CD4-positive, CD25-positive, alpha-beta regulatory T cell (primary cell): ENCODE measurements around the gene DRD3. TPM values are rescaled to one million over a fixed set of nuclear protein-coding genes. Genes with fewer than 3 reads are reported as not detected.

Experiments
- ATAC-seq, 2 donors: fragments of 150-1000 bp; cut with Tn5 transposase; one replicate each; pipeline ENCODE4 v1.10.0; 2021; ENCODE audit warnings: low read depth in 2 of 2, moderate number of reproducible peaks in 2 of 2, moderate library complexity in 1 of 2
- DNase-seq, 3 donors: peaks; one replicate each; pipeline versions ENCODE4 v3.0.0 to v3.0.0-alpha.2; 2012 to 2022; ENCODE audit warnings: mixed read lengths in 1 of 3
- H3K27ac ChIP-seq: one replicate; pipeline ENCODE4 v1.7.0; 2013; ENCODE audit warnings: mild to moderate bottlenecking, low read length; ENCODE audit not compliant: insufficient read depth, poor library complexity, severe bottlenecking
- H3K27me3 ChIP-seq: one replicate; pipeline ENCODE4 v1.7.0; 2013; ENCODE audit warnings: low read length; ENCODE audit not compliant: control insufficient read depth, insufficient read depth
- H3K36me3 ChIP-seq: one replicate; pipeline ENCODE4 v1.7.0; 2013; ENCODE audit warnings: mild to moderate bottlenecking, low read length, moderate library complexity; ENCODE audit not compliant: control insufficient read depth, insufficient read depth
- H3K4me1 ChIP-seq: 2 replicates; pipeline ENCODE4 v1.7.0; 2013; ENCODE audit warnings: mild to moderate bottlenecking, low read length; ENCODE audit not compliant: insufficient read depth, control insufficient read depth, poor library complexity, severe bottlenecking
- H3K4me3 ChIP-seq: one replicate; pipeline ENCODE4 v1.7.0; 2013; ENCODE audit warnings: low read depth, mild to moderate bottlenecking, low read length, moderate library complexity
- H3K9me3 ChIP-seq, 2 experiments: 1 replicate in 1 of 2; 2 replicates in 1 of 2; pipeline ENCODE4 v1.7.0; 2013; ENCODE audit warnings: low read length in 2 of 2, mild to moderate bottlenecking in 1 of 2, moderate library complexity in 1 of 2; ENCODE audit not compliant: control insufficient read depth in 2 of 2
- H3K27ac Mint-ChIP-seq, 3 donors: one replicate each; pipeline ENCODE4 v1.8.0; 2020 to 2022; ENCODE audit warnings: mild to moderate bottlenecking in 3 of 3, mixed read lengths in 3 of 3, moderate library complexity in 2 of 3
- H3K27me3 Mint-ChIP-seq: one replicate; pipeline ENCODE4 v1.8.0; 2022; ENCODE audit warnings: mild to moderate bottlenecking, mixed read lengths
- H3K36me3 Mint-ChIP-seq: one replicate; pipeline ENCODE4 v1.8.0; 2020; ENCODE audit warnings: mixed read lengths
- H3K4me1 Mint-ChIP-seq, 4 donors: one replicate each; pipeline ENCODE4 v1.8.0; 2020 to 2022; ENCODE audit warnings: mixed read lengths in 4 of 4, mild to moderate bottlenecking in 1 of 4
- H3K4me3 Mint-ChIP-seq, 4 donors: one replicate each; pipeline ENCODE4 v1.8.0; 2020 to 2022; ENCODE audit warnings: mild to moderate bottlenecking in 4 of 4, mixed read lengths in 4 of 4, moderate library complexity in 3 of 4
- H3K9me3 Mint-ChIP-seq, 7 donors: one replicate each; pipeline ENCODE4 v1.8.0; 2020 to 2022; ENCODE audit warnings: mixed read lengths in 7 of 7, mild to moderate bottlenecking in 3 of 7, moderate library complexity in 2 of 7
- polyA plus RNA-seq, 4 donors: library from polyadenylated mRNA; unstranded; fragments of 300-500 nt; fragmentation: Illumina TruSeq; gene quantifications; one replicate each; pipeline ENCODE4 v1.2.3, GENCODE V29; 2021
- total RNA-seq: library from RNA; stranded (reverse); gene quantifications from one replicate; pipeline ENCODE4 v1.2.3, GENCODE V29; 2022

Gene DRD3
- total and polyA plus RNA-seq, 5 donors from 2014 or later = 0.15 to 0.49 (median 0.30) TPM; not detected in 1

GRCh38 chr3:114086356-114086755 is 92.5 kb downstream of the DRD3 start:
- no peaks in the 10 kb centered on the region for H3K27me3 Mint-ChIP-seq
- Histone ChIP-seq H3K9me3 (no peaks in the 10 kb centered on the region), H3K4me1 (no peaks in the 10 kb centered on the region), H3K27ac (no peak overlapping the region), H3K4me3 (no peak overlapping the region), H3K27me3 (no peaks in the 10 kb centered on the region), H3K36me3 (peaks cover 45% of the 10 kb centered on the region)
- no peaks in the 10 kb centered on the region for H3K9me3 Mint-ChIP-seq
- peaks cover 52% of the 10 kb centered on the region for H3K36me3 Mint-ChIP-seq
- H3K4me1 Mint-ChIP-seq = no peaks in the 10 kb centered on the region
- no peak overlapping the region for H3K4me3 Mint-ChIP-seq
- ATAC-seq (no peak), DNase-seq (no peak)
- H3K27ac Mint-ChIP-seq = no peak overlapping the region

GRCh38 chr3:114083112-114083511 is 95.7 kb downstream of the DRD3 start:
- Mint-ChIP-seq H3K27ac (peak overlapping the region in 1 of 3 donors; percentile 84), H3K27me3 (no peaks in the 10 kb centered on the region)
- peaks cover 72% of the 10 kb centered on the region for H3K36me3 ChIP-seq

GRCh38 chr3:114081037-114081436 is 97.8 kb downstream of the DRD3 start:
- DNase-seq = no peak
- H3K27me3 ChIP-seq = no peaks in the 10 kb centered on the region
- no peak overlapping the region for H3K27ac ChIP-seq
- no peaks in the 10 kb centered on the region for H3K9me3 Mint-ChIP-seq
- H3K4me3 Mint-ChIP-seq = no peak overlapping the region
- H3K4me1 ChIP-seq = no peaks in the 10 kb centered on the region
- H3K4me3 ChIP-seq = no peak overlapping the region
- no peaks in the 10 kb centered on the region for H3K9me3 ChIP-seq
- peaks cover 67% of the 10 kb centered on the region for H3K36me3 Mint-ChIP-seq
- no peak overlapping the region for H3K27ac Mint-ChIP-seq
- peaks cover 0 to 5% (median 2%) of the 10 kb centered on the region in 4 donors for H3K4me1 Mint-ChIP-seq
- ATAC-seq = no peak
- no peaks in the 10 kb centered on the region for H3K27me3 Mint-ChIP-seq
- peaks cover 82% of the 10 kb centered on the region for H3K36me3 ChIP-seq

More at GRCh38 chr3:114083112-114083511, 95.7 kb downstream of the DRD3 start:
- H3K27ac ChIP-seq = no peak overlapping the region
- H3K36me3 Mint-ChIP-seq = peaks cover 69% of the 10 kb centered on the region
- ATAC-seq (no peak), DNase-seq (no peak)
- H3K27me3 ChIP-seq = no peaks in the 10 kb centered on the region
- H3K4me3 ChIP-seq = no peak overlapping the region
- no peak overlapping the region for H3K4me3 Mint-ChIP-seq
- H3K4me1 Mint-ChIP-seq = peaks cover 0 to 5% (median 0%) of the 10 kb centered on the region in 4 donors
- H3K4me1 ChIP-seq = no peaks in the 10 kb centered on the region
- H3K9me3 Mint-ChIP-seq = no peaks in the 10 kb centered on the region
- no peaks in the 10 kb centered on the region for H3K9me3 ChIP-seq

DNA sequence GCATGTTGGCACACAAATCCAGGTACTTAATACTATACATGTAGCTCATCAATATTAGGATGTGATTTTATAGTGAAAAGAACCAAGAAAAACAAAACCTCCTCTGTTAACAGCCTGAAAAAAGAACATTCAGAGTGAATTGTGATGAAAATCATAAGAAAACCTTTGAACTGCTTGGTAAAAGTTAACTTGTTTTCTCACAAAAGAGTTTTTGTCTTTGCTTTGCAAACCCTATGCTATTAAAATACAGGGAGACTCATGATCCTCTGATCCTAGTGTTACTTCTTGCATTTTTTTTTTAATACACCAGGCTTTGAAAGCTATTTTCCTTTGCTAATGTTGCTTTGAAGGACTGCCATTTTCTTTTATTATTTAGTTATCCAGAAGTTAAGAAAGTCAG is 98.7 kb downstream of the DRD3 start:
- H3K4me1 ChIP-seq = no peaks in the 10 kb centered on the region
- H3K4me3 Mint-ChIP-seq = no peak overlapping the region
- no peak overlapping the region for H3K4me3 ChIP-seq
- no peak overlapping the region for H3K27ac ChIP-seq
- no peaks in the 10 kb centered on the region for H3K27me3 ChIP-seq
- H3K27ac Mint-ChIP-seq = peak overlapping the region in 1 of 3 donors; percentile 44
- ATAC-seq = no peak
- DNase-seq = no peak
- H3K27me3 Mint-ChIP-seq = no peaks in the 10 kb centered on the region
- H3K36me3 ChIP-seq = peaks cover 82% of the 10 kb centered on the region
- H3K36me3 Mint-ChIP-seq = peaks cover 59% of the 10 kb centered on the region
- H3K9me3 ChIP-seq = no peaks in the 10 kb centered on the region
- H3K4me1 Mint-ChIP-seq = peaks cover 0 to 5% (median 2%) of the 10 kb centered on the region in 4 donors
- H3K9me3 Mint-ChIP-seq = no peaks in the 10 kb centered on the region

GRCh38 chr3:114079761-114080160 is 99.1 kb downstream of the DRD3 start:
- H3K4me3 Mint-ChIP-seq = no peak overlapping the region
- Histone ChIP-seq H3K27ac (no peak overlapping the region), H3K4me1 (no peaks in the 10 kb centered on the region), H3K27me3 (no peaks in the 10 kb centered on the region), H3K4me3 (no peak overlapping the region), H3K36me3 (peaks cover 83% of the 10 kb centered on the region), H3K9me3 (no peaks in the 10 kb centered on the region)
- H3K9me3 Mint-ChIP-seq = no peaks in the 10 kb centered on the region
- peaks cover 0 to 5% (median 2%) of the 10 kb centered on the region in 4 donors for H3K4me1 Mint-ChIP-seq
- no peak for DNase-seq
- peaks cover 57% of the 10 kb centered on the region for H3K36me3 Mint-ChIP-seq
- H3K27me3 Mint-ChIP-seq = no peaks in the 10 kb centered on the region
- H3K27ac Mint-ChIP-seq = peak overlapping the region in 1 of 3 donors; percentile 44
- ATAC-seq = no peak

GRCh38 chr3:114078126-114078525 is 100.7 kb downstream of the DRD3 start:
- no peaks in the 10 kb centered on the region for H3K9me3 ChIP-seq
- Mint-ChIP-seq H3K27me3 (no peaks in the 10 kb centered on the region), H3K9me3 (no peaks in the 10 kb centered on the region), H3K27ac (no peak overlapping the region), H3K36me3 (peaks cover 57% of the 10 kb centered on the region), H3K4me3 (no peak overlapping the region), H3K4me1 (peaks cover 0 to 5% (median 4%) of the 10 kb centered on the region in 4 donors)
- no peak for DNase-seq
- H3K4me3 ChIP-seq = no peak overlapping the region
- ATAC-seq = no peak
- no peak overlapping the region for H3K27ac ChIP-seq
- H3K36me3 ChIP-seq = peaks cover 90% of the 10 kb centered on the region
- no peaks in the 10 kb centered on the region for H3K4me1 ChIP-seq
- no peaks in the 10 kb centered on the region for H3K27me3 ChIP-seq

Other genes starting within 250 kb of the DRD3 start
- gene ZDHHC23, start 231.0 kb downstream of the DRD3 start, total RNA-seq = 7.4 TPM
- gene ZDHHC23, start 231.0 kb downstream of the DRD3 start, polyA plus RNA-seq = 1 to 10 TPM in 1 of 4 donors, under 1 TPM in 3; 0.49 to 2.1 (median 0.63) TPM
- gene CCDC191, start 122.5 kb downstream of the DRD3 start, total RNA-seq = 6.5 TPM
- gene CCDC191, start 122.5 kb downstream of the DRD3 start, polyA plus RNA-seq = 1 to 10 TPM in 3 of 4 donors, under 1 TPM in 1; 0.87 to 3.3 (median 1.3) TPM
- 40.2 TPM for gene QTRT2, start 122.3 kb downstream of the DRD3 start, total RNA-seq
- 10 to 100 TPM in 3 of 4 donors, 1 to 10 TPM in 1; 8.3 to 14.1 (median 10.8) TPM for gene QTRT2, start 122.3 kb downstream of the DRD3 start, polyA plus RNA-seq
- 1.7 TPM for gene ZNF80, start 58.5 kb upstream of the DRD3 start, total RNA-seq
- gene ZNF80, start 58.5 kb upstream of the DRD3 start, polyA plus RNA-seq = 1 to 10 TPM in 3 of 4 donors, under 1 TPM in 1; 0.36 to 8.4 (median 5.8) TPM
- 72.8 TPM for gene TIGIT, start 115.0 kb upstream of the DRD3 start, total RNA-seq
- gene TIGIT, start 115.0 kb upstream of the DRD3 start, polyA plus RNA-seq = 100 to 1,000 TPM; 210 to 246 (median 236) TPM